Lung (tissue), 12 donors: ENCODE results near the gene MFAP5. TPM values are rescaled to one million over a fixed set of nuclear protein-coding genes. Genes with fewer than 3 reads are reported as not detected.

Source experiments
- ATAC-seq: fragments of 200-7000 bp; cut with Tn5 transposase; one replicate; pipeline ENCODE4 v1.9.1; 2020; ENCODE audit warnings: moderate number of reproducible peaks; ENCODE audit not compliant: insufficient read depth, low FRiP score
- DNase-seq, 3 donors: peaks; one replicate each; pipeline ENCODE4 v3.0.0-alpha.2; 2013 to 2017
- H3K27ac ChIP-seq, 2 donors: one replicate each; pipeline ENCODE4 v1.5.1; 2013; ENCODE audit warnings: mild to moderate bottlenecking in 2 of 2, moderate library complexity in 2 of 2, control low read depth in 1 of 2, inconsistent platforms in 1 of 2, low read depth in 1 of 2, low read length in 1 of 2
- H3K27me3 ChIP-seq, 3 donors: one replicate each; pipeline ENCODE4 v1.5.1; 2013; ENCODE audit warnings: low read length in 2 of 3; ENCODE audit not compliant: control insufficient read depth in 3 of 3, insufficient read depth in 3 of 3
- H3K36me3 ChIP-seq, 4 donors: one replicate each; pipeline ENCODE4 v1.5.1; 2013; ENCODE audit warnings: low read length in 4 of 4, mild to moderate bottlenecking in 1 of 4, moderate library complexity in 1 of 4; ENCODE audit not compliant: control insufficient read depth in 4 of 4, insufficient read depth in 4 of 4
- H3K4me1 ChIP-seq, 5 donors: one replicate each; pipeline ENCODE4 v1.5.1; 2013; ENCODE audit warnings: low read length in 5 of 5, mild to moderate bottlenecking in 2 of 5, moderate library complexity in 1 of 5; ENCODE audit not compliant: control insufficient read depth in 5 of 5, insufficient read depth in 5 of 5
- H3K4me3 ChIP-seq: one replicate; pipeline ENCODE4 v1.5.1; 2013; ENCODE audit warnings: mild to moderate bottlenecking, control low read depth, moderate library complexity
- H3K9ac ChIP-seq, 2 donors: one replicate each; pipeline ENCODE4 v1.5.1; 2013; ENCODE audit warnings: low read length in 2 of 2, control low read depth in 1 of 2; ENCODE audit not compliant: insufficient read depth in 1 of 2
- H3K9me3 ChIP-seq, 4 donors: one replicate each; pipeline ENCODE4 v1.5.1; 2013; ENCODE audit warnings: low read length in 3 of 4, mild to moderate bottlenecking in 1 of 4, moderate library complexity in 1 of 4; ENCODE audit not compliant: control insufficient read depth in 4 of 4, insufficient read depth in 3 of 4
- WGBS, 2 donors: extraction: QIAGEN DNeasy Blood & Tissue Kit; methylation state at CpG; one replicate each; pipeline ENCODE4 v1.1.7; 2013; 5-methylcytosine and 5-hydroxymethylcytosine counted together
- polyA plus RNA-seq, 2 donors: library from polyadenylated mRNA; stranded (reverse); fragments of 200-250 nt; gene quantifications; one replicate each; pipeline ENCODE4 v1.2.1, GENCODE V29; 2013
- total RNA-seq, 2 donors: library from RNA; depleted of rRNA in 1 of 2; stranded (reverse); fragments of >200 nt in 1 of 2; gene quantifications; one replicate each; pipeline ENCODE4 v1.2.1, GENCODE V29; 2014 to 2021
- TF ChIP-seq, protein P1 (sequence below): IDR thresholded peaks from 2 replicates; pipeline ENCODE4 v1.5.1; 2012; ENCODE audit warnings: mild to moderate bottlenecking; ENCODE audit errors: control extremely low read depth, extremely low read depth
- donor health status: control.
- donor health status: control.
- donor health status: Bipolar disorder and iron deficiency.
- donor health status: healthy.
- donor health status: DM: yes; HTN: yes; CAD: no.

Gene MFAP5
- total and polyA plus RNA-seq, 4 donors: 1.6 to 10.0 (median 3.5) TPM

DNA sequence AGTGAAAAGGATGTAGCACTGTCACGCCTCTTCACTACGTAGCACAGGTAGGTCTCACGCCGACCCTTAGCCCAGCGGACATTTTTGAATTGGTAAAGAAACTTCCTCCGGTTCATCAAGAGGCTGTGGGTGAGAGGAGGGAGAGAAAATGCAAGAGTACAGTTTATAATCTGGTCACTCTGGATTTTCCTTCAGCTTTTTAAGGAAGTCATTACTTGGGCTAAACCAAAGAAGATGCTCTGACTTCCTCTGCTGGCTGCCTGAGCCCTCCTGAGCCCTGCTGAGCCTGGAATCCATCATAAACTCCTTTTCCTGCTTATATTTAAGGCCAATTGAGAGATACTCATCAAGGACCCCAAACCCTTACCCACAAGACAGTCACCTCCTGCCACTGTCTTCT, 55.7 kb downstream of the MFAP5 start:
- DNase-seq (no peak), ATAC-seq (no peak)
- WGBS, 2 donors: 92 to 95% methylated on average over 6 of the region's 6 CpGs
- Histone ChIP-seq H3K4me1 (no peaks in the 10 kb centered on the region), H3K9ac (no peak overlapping the region), H3K27me3 (peaks cover 0 to 7% (median 0%) of the 10 kb centered on the region in 3 donors), H3K36me3 (no peaks in the 10 kb centered on the region), H3K4me3 (no peak overlapping the region), H3K27ac (no peak overlapping the region), H3K9me3 (no peaks in the 10 kb centered on the region)
- TF ChIP-seq, protein P1, sequence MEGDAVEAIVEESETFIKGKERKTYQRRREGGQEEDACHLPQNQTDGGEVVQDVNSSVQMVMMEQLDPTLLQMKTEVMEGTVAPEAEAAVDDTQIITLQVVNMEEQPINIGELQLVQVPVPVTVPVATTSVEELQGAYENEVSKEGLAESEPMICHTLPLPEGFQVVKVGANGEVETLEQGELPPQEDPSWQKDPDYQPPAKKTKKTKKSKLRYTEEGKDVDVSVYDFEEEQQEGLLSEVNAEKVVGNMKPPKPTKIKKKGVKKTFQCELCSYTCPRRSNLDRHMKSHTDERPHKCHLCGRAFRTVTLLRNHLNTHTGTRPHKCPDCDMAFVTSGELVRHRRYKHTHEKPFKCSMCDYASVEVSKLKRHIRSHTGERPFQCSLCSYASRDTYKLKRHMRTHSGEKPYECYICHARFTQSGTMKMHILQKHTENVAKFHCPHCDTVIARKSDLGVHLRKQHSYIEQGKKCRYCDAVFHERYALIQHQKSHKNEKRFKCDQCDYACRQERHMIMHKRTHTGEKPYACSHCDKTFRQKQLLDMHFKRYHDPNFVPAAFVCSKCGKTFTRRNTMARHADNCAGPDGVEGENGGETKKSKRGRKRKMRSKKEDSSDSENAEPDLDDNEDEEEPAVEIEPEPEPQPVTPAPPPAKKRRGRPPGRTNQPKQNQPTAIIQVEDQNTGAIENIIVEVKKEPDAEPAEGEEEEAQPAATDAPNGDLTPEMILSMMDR: no peak

DNA sequence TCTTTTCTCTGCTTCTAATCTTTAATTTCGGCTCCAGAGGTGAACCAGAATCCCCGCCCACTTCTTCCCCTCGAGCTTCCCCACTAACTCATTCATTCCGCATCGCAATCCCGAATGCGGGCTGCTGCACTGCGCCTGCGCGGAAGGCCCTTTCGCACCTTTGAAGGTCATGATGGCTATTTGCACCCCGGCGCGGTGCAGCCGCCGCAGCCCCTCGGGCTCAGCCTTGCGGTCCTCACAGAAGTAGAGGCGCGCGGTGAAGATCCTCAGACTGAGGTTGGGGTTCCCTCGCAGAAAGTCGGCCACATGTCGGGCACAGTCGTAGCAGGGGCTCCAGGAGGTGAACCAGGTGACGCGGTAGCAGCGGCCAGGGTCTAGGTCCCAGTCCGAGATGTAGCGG, 57.6 kb downstream of the MFAP5 start:
- 94 to 97% methylated on average over 30 of the region's 30 CpGs for WGBS, 2 donors
- Histone ChIP-seq H3K9me3 (no peaks in the 10 kb centered on the region), H3K36me3 (no peaks in the 10 kb centered on the region), H3K27me3 (peaks cover 0 to 7% (median 0%) of the 10 kb centered on the region in 3 donors), H3K4me1 (no peaks in the 10 kb centered on the region), H3K9ac (no peak overlapping the region), H3K4me3 (no peak overlapping the region), H3K27ac (no peak overlapping the region)
- no peak for ATAC-seq
- TF ChIP-seq, protein P1: no peak
- no peak for DNase-seq

DNA sequence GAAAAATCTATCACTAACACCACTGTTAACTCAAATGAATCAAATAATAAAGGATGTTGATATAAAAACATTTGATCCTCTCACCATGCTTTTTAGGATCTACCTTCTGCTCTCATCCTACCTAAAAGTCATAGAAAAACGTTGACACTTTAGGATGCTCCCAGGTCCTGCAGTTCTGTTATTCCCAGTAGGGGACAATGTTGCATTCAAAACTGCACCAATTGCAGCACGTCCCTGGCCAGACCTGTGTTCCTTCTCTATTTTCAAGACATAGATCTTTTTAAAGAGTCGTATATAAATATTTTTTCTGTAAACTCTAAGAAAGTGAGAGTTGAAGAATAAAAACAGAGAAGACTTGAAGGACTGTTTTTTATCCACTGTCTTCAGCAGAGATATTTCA, 58.8 kb downstream of the MFAP5 start:
- Histone ChIP-seq H3K9ac (no peak overlapping the region), H3K36me3 (no peaks in the 10 kb centered on the region), H3K27me3 (peaks cover 0 to 7% (median 0%) of the 10 kb centered on the region in 3 donors), H3K27ac (no peak overlapping the region), H3K9me3 (no peaks in the 10 kb centered on the region), H3K4me1 (no peaks in the 10 kb centered on the region), H3K4me3 (no peak overlapping the region)
- TF ChIP-seq, protein P1: no peak
- 23 to 38% methylated on average over 3 of the region's 3 CpGs for WGBS, 2 donors
- no peak for ATAC-seq
- DNase-seq: no peak

DNA sequence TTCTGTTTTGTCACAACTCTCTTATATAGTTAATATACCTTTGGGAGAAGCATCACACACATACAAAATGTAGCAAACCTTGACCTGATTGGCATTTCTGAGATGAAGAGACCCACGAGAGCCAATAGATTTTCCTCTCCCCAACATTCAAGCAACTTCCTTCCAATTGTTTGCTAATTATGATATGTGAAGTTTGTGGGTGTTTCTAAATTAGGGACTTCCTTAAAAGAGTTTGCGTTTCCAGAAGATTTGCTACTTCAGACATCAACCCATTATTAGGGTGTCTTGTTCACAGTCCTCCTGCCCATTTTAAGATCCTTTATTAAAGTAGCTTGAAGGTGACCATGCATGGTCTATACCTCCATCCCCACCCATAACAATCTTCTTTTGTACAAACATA, 59.3 kb downstream of the MFAP5 start:
- TF ChIP-seq, protein P1: no peak
- no peak for ATAC-seq
- Histone ChIP-seq H3K27ac (no peak overlapping the region), H3K36me3 (no peaks in the 10 kb centered on the region), H3K9me3 (no peaks in the 10 kb centered on the region), H3K4me1 (no peaks in the 10 kb centered on the region), H3K27me3 (peaks cover 0 to 7% (median 0%) of the 10 kb centered on the region in 3 donors), H3K9ac (no peak overlapping the region), H3K4me3 (no peak overlapping the region)
- 21 to 41% methylated on average over 2 of the region's 2 CpGs for WGBS, 2 donors
- no peak for DNase-seq
